Large intestine (tissue), 3 donors: ENCODE results near the gene REXO2. TPM values are rescaled to one million over a fixed set of nuclear protein-coding genes. Genes with fewer than 3 reads are reported as not detected.

Experiments used
- DNase-seq, 2 donors: peaks; one replicate each; pipeline versions ENCODE4 v3.0.0 to v3.0.0-alpha.2; 2013
- H3K27ac ChIP-seq: one replicate; pipeline ENCODE4 v1.5.1; 2013; ENCODE audit warnings: low read length
- H3K27me3 ChIP-seq: 2 replicates; pipeline ENCODE4 v1.6.1; 2013; ENCODE audit warnings: low read length; ENCODE audit not compliant: control insufficient read depth, insufficient read depth
- H3K36me3 ChIP-seq: 2 replicates; pipeline ENCODE4 v1.6.1; 2013; ENCODE audit warnings: low read length; ENCODE audit not compliant: control insufficient read depth, insufficient read depth
- H3K4me1 ChIP-seq: one replicate; pipeline ENCODE4 v1.6.1; 2013; ENCODE audit warnings: low read length; ENCODE audit not compliant: control insufficient read depth, insufficient read depth
- H3K4me3 ChIP-seq: one replicate; pipeline ENCODE4 v1.5.1; 2013; ENCODE audit warnings: low read length
- H3K9me3 ChIP-seq: one replicate; pipeline ENCODE4 v1.6.1; 2013; ENCODE audit warnings: mild to moderate bottlenecking, low read depth, low read length, moderate library complexity; ENCODE audit not compliant: control insufficient read depth
- WGBS: methylation state at CpG from one replicate; pipeline ENCODE4 v1.1.5; 2013; ENCODE audit warnings: low lambda C conversion rate; ENCODE audit not compliant: insufficient coverage; 5-methylcytosine and 5-hydroxymethylcytosine counted together
- polyA plus RNA-seq: library from polyadenylated mRNA; unstranded; fragments of 120-200 nt; gene quantifications from one replicate; pipeline ENCODE4 v1.2.1, GENCODE V29; 2013

The REXO2 gene
- polyA plus RNA-seq, 1 donor = 52.6 TPM

GRCh38 chr11:114400216-114400914, 38.9 kb upstream of the REXO2 start, which contains the start of the genes C11orf71 and RBM7:
TSS of gene C11orf71 (minus strand) at chr11:114400511. CDS start at chr11:114400331, 180 bp downstream.
TSS of gene RBM7 (plus strand) at chr11:114400666. CDS start at chr11:114400672, 6 bp downstream.
- Histone ChIP-seq H3K27ac (peak within 1 kb of the TSS; percentile 97), H3K4me3 (peak within 1 kb of the TSS; percentile 67), H3K9me3 (no peaks in the 10 kb centered on the region), H3K36me3 (peaks cover 10% of the 10 kb centered on the region), H3K4me1 (peaks cover 6% of the 10 kb centered on the region), H3K27me3 (no peaks in the 10 kb centered on the region)
- no CpG with 5 or more reads among the region's 65 CpGs for WGBS
- peak; percentile 99 for DNase-seq

DNA sequence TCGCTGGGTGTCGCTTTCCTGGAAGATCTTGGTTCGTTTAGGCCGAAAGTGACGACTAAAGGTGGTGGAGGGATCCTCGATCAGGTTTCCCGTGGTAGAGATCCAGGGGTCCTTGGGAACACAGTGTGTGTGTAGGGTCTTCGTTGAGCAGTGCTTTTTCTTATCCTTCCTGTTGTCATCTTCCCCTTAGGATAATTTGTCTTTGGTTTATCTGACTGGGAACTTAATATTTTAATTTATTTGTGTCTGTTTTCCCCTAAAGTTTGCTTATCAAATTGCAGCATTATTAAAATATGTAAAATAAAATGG, 38.4 kb upstream of the REXO2 start:
- H3K27me3 ChIP-seq = no peaks in the 10 kb centered on the region
- H3K36me3 ChIP-seq = peaks cover 14% of the 10 kb centered on the region
- peak overlapping the region; percentile 97 for H3K27ac ChIP-seq
- peak overlapping the region; percentile 67 for H3K4me3 ChIP-seq
- H3K9me3 ChIP-seq = no peaks in the 10 kb centered on the region
- no CpG with 5 or more reads among the region's 8 CpGs for WGBS
- DNase-seq = no peak
- peaks cover 6% of the 10 kb centered on the region for H3K4me1 ChIP-seq

GRCh38 chr11:114401311-114401710, 38.0 kb upstream of the REXO2 start:
- H3K27ac ChIP-seq = peak overlapping the region; percentile 97
- no peaks in the 10 kb centered on the region for H3K9me3 ChIP-seq
- DNase-seq = peak in 1 of 2 donors; percentile 28
- no peaks in the 10 kb centered on the region for H3K27me3 ChIP-seq
- WGBS = 13% methylated on average over 2 of the region's 4 CpGs
- H3K4me1 ChIP-seq = peaks cover 6% of the 10 kb centered on the region
- H3K4me3 ChIP-seq = peak overlapping the region; percentile 67
- peaks cover 18% of the 10 kb centered on the region for H3K36me3 ChIP-seq

GRCh38 chr11:114412946-114413345, 26.3 kb upstream of the REXO2 start:
- H3K27ac ChIP-seq = no peak overlapping the region
- peaks cover 21% of the 10 kb centered on the region for H3K36me3 ChIP-seq
- WGBS = 91% methylated on average over 1 of the region's 4 CpGs
- H3K4me3 ChIP-seq = no peak overlapping the region
- H3K9me3 ChIP-seq = no peaks in the 10 kb centered on the region
- H3K27me3 ChIP-seq = no peaks in the 10 kb centered on the region
- DNase-seq = no peak
- H3K4me1 ChIP-seq = no peaks in the 10 kb centered on the region

DNA sequence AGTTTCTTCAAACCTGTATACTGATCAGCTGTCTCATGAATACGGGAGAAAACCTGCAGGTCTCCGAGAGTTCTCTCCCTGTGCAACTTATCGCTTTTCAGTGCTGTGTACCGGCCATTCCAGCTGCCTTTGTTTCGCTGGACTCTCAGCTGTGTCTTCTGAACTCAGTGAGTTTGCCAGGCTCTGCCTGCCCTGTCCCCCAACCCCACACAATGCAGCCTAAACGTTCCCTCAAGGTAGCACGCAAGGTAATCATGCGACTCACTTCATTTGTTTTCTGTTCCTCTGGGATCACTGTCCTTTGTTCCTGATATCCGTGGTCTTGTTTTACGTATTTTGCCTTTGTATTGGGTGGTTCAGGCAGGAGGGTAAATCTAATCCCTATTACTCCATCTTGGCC, 25.3 kb upstream of the REXO2 start:
- H3K27me3 ChIP-seq = no peaks in the 10 kb centered on the region
- peaks cover 21% of the 10 kb centered on the region for H3K36me3 ChIP-seq
- no peaks in the 10 kb centered on the region for H3K9me3 ChIP-seq
- DNase-seq = no peak
- WGBS = 80% methylated on average over 3 of the region's 10 CpGs
- no peaks in the 10 kb centered on the region for H3K4me1 ChIP-seq
- H3K4me3 ChIP-seq = no peak overlapping the region
- no peak overlapping the region for H3K27ac ChIP-seq

DNA sequence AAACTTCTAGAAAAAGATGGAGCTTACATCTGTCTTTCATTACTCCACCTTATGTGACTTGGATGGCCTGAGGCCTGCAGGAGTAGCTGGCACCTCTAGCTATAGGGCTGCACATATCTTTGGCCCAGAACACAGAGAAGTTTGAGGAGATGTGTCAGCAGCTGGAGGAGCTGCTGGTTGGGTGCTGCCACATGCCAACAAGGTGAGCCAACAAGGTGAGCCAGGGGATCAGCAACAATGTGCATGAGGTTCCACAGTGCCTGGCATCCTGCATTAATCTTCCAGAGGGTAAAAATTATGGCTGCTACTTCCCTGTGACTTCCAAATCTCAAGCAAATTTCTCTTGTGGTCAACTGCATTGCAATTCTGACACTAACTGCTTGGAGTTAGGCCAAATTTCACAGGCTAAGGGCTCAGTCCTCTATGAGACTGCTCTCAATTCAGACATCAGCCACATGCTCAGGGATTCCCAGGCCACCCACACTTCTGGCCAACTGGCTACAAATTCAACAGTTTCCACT, 22.8 kb upstream of the REXO2 start:
- Histone ChIP-seq H3K27me3 (no peaks in the 10 kb centered on the region), H3K9me3 (no peaks in the 10 kb centered on the region), H3K4me3 (no peak overlapping the region), H3K27ac (no peak overlapping the region), H3K4me1 (no peaks in the 10 kb centered on the region), H3K36me3 (peaks cover 12% of the 10 kb centered on the region)
- DNase-seq = no peak

GRCh38 chr11:114426280-114426679, 13.0 kb upstream of the REXO2 start:
- H3K4me1 ChIP-seq = no peaks in the 10 kb centered on the region
- H3K36me3 ChIP-seq = no peaks in the 10 kb centered on the region
- DNase-seq = no peak
- H3K9me3 ChIP-seq = no peaks in the 10 kb centered on the region
- H3K4me3 ChIP-seq = no peak overlapping the region
- no peak overlapping the region for H3K27ac ChIP-seq
- H3K27me3 ChIP-seq = no peaks in the 10 kb centered on the region
- no CpG with 5 or more reads among the region's 4 CpGs for WGBS

DNA sequence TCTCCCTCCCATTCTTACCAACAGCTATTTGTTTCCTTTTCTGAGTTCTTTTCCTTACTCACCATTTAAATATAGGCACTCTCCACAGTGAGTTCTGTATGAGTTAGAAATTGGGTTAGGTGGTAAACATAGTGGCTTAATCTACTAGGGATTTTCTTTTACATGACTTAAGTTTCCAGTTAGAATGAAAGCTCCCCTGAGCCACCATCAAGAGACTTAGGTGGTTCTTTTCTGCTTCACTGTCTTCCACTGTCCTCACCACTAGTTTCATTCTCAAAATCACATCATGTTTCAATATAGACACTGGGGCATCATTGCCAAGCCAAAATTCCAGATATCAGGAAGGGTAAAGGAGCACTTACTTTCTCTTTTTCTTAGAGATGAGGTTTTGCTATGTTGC, 9.0 kb upstream of the REXO2 start:
- H3K9me3 ChIP-seq = no peaks in the 10 kb centered on the region
- no peaks in the 10 kb centered on the region for H3K4me1 ChIP-seq
- no peak overlapping the region for H3K27ac ChIP-seq
- no peak overlapping the region for H3K4me3 ChIP-seq
- DNase-seq = no peak
- H3K36me3 ChIP-seq = no peaks in the 10 kb centered on the region
- H3K27me3 ChIP-seq = no peaks in the 10 kb centered on the region

- Histone ChIP-seq H3K4me1 (no peaks in the 10 kb centered on the region), H3K4me3 (no peak overlapping the region), H3K27ac (no peak overlapping the region), H3K36me3 (no peaks in the 10 kb centered on the region), H3K9me3 (no peaks in the 10 kb centered on the region), H3K27me3 (no peaks in the 10 kb centered on the region)
- no peak for DNase-seq
- WGBS = 83% methylated on average over 2 of the region's 3 CpGs
Observed at GRCh38 chr11:114432893-114433292, 6.4 kb upstream of the REXO2 start.

- no peaks in the 10 kb centered on the region for H3K9me3 ChIP-seq
- H3K4me1 ChIP-seq = no peaks in the 10 kb centered on the region
- no peak for DNase-seq
- no peak overlapping the region for H3K4me3 ChIP-seq
- no peaks in the 10 kb centered on the region for H3K27me3 ChIP-seq
- 17% methylated on average over 1 of the region's 4 CpGs for WGBS
- no peak overlapping the region for H3K27ac ChIP-seq
- H3K36me3 ChIP-seq = no peaks in the 10 kb centered on the region
Observed at GRCh38 chr11:114433376-114433775, 5.9 kb upstream of the REXO2 start.

DNA sequence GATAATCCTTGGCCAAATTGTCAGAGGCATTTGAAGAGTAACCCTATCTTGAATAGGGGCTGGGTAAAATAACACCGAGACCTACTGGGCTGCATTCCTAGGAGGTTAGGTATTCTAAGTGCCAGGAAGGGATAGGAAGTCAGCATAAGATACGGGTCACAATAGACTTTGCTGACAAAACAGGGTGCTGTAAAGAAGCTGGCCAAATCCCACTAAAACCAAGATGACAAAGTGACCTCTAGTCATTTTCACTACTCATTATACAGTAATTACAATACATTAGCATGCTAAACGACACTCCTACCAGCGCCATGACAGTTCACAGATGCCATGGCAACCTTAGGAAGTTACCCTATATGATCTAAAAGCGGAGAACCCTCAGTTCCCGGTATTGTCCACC, 964 bp upstream of the REXO2 start:
- no peaks in the 10 kb centered on the region for H3K36me3 ChIP-seq
- H3K4me1 ChIP-seq = peaks cover 8% of the 10 kb centered on the region
- H3K27me3 ChIP-seq = no peaks in the 10 kb centered on the region
- H3K9me3 ChIP-seq = no peaks in the 10 kb centered on the region
- no peak overlapping the region for H3K4me3 ChIP-seq
- 40% methylated on average over 1 of the region's 6 CpGs for WGBS
- no peak overlapping the region for H3K27ac ChIP-seq
- DNase-seq = no peak
